Mucosa of gallbladder (tissue), 1 donor: ENCODE measurements around the gene DOCK11. TPM values are rescaled to one million over a fixed set of nuclear protein-coding genes. Genes with fewer than 3 reads are reported as not detected.

Experiments used
- DNase-seq: peaks from one replicate; pipeline ENCODE4 v3.0.0-alpha.2; 2020; ENCODE audit warnings: low spot score
- total RNA-seq: library from RNA; stranded (reverse); gene quantifications from one replicate; pipeline ENCODE4 v1.2.1, GENCODE V29; 2021
- donor health status: DM: no; HTN: no; CAD: no.

DOCK11 gene
- total RNA-seq, 1 donor from 2014 or later: 16.3 TPM

GRCh38 chrX:118627084-118627758 lies 131.6 kb downstream of the DOCK11 start:
- no peak for DNase-seq

- DNase-seq: no peak
These were observed 135.2 kb downstream of the DOCK11 start for GRCh38 chrX:118630848-118631247.

- DNase-seq: no peak
These were observed 136.0 kb downstream of the DOCK11 start for GRCh38 chrX:118631586-118631985.

- no peak for DNase-seq
These were observed 137.2 kb downstream of the DOCK11 start for GRCh38 chrX:118632862-118633261.

GRCh38 chrX:118633530-118633929 lies 137.9 kb downstream of the DOCK11 start:
- DNase-seq: no peak

GRCh38 chrX:118634336-118634735 lies 138.7 kb downstream of the DOCK11 start:
- DNase-seq: no peak

- no peak for DNase-seq
These were observed 142.4 kb downstream of the DOCK11 start for GRCh38 chrX:118637997-118638396.

- no peak for DNase-seq
These were observed 148.8 kb downstream of the DOCK11 start for GRCh38 chrX:118644378-118644777.

GRCh38 chrX:118652717-118653116 lies 157.1 kb downstream of the DOCK11 start:
- no peak for DNase-seq

- no peak for DNase-seq
These were observed 158.7 kb downstream of the DOCK11 start for GRCh38 chrX:118654331-118654730.

GRCh38 chrX:118655561-118656246 lies 160.1 kb downstream of the DOCK11 start:
- DNase-seq: no peak

GRCh38 chrX:118657413-118657812 lies 161.8 kb downstream of the DOCK11 start:
- DNase-seq: no peak

- no peak for DNase-seq
These were observed 164.5 kb downstream of the DOCK11 start for GRCh38 chrX:118660085-118660484.

- no peak for DNase-seq
These were observed 169.6 kb downstream of the DOCK11 start for GRCh38 chrX:118665204-118665603.

GRCh38 chrX:118666521-118666920 lies 170.9 kb downstream of the DOCK11 start:
- DNase-seq: no peak

- DNase-seq: no peak
These were observed 173.8 kb downstream of the DOCK11 start for GRCh38 chrX:118669435-118669834.

- DNase-seq: no peak
These were observed 179.8 kb downstream of the DOCK11 start for GRCh38 chrX:118675326-118675965.

GRCh38 chrX:118675966-118676349 lies 180.3 kb downstream of the DOCK11 start:
- no peak for DNase-seq

- no peak for DNase-seq
These were observed 181.7 kb downstream of the DOCK11 start for GRCh38 chrX:118677318-118677717.

- no peak for DNase-seq
These were observed 183.7 kb downstream of the DOCK11 start for GRCh38 chrX:118679290-118679689.

- no peak for DNase-seq
These were observed 186.8 kb downstream of the DOCK11 start for GRCh38 chrX:118682258-118683014.

GRCh38 chrX:118685393-118685792 lies 189.8 kb downstream of the DOCK11 start:
- no peak for DNase-seq
